PC-9 (cell line): ENCODE results near the gene EXOC2. TPM values are rescaled to one million over a fixed set of nuclear protein-coding genes. Genes with fewer than 3 reads are reported as not detected.

Source experiments
- BruUV-seq: library from RNA; stranded (reverse); fragments of 400-500 nt; replicated peaks from 2 replicates; lab custom pipeline; 2021; lab: Mats Ljungman, UMichigan
- CTCF ChIA-PET: fragments of 300-600 bp; sonication (Branson Sonifier 250); formaldehyde crosslinking; loops from one replicate; lab custom pipeline; 2022; ENCODE audit warnings: antibody characterized with exemption; lab: Charles Lee
- POLR2A ChIA-PET: fragments of 300-600 bp; sonication (Branson Sonifier 250); formaldehyde crosslinking; loops from one replicate; lab custom pipeline; 2022; ENCODE audit warnings: antibody characterized with exemption; ENCODE audit not compliant: unreplicated experiment; lab: Charles Lee
- DNase-seq, 2 experiments: peaks; one replicate each; pipeline versions ENCODE4 v3.0.0 to v3.0.0-alpha.2; 2015 to 2022; ENCODE audit warnings: mixed read lengths in 1 of 2
- H2AFZ ChIP-seq: fragments of 200-600 bp; sonication (generic); 2 replicates; pipeline ENCODE4 v1.8.1; 2017; ENCODE audit warnings: antibody characterized with exemption
- H3F3A ChIP-seq: fragments of 200-600 bp; sonication (generic); 2 replicates; pipeline ENCODE4 v1.8.1; 2017; ENCODE audit warnings: antibody characterized with exemption, mild to moderate bottlenecking, low read depth; ENCODE audit not compliant: insufficient read depth
- H3K27ac ChIP-seq: fragments of 200-600 bp; sonication (generic); 2 replicates; pipeline ENCODE4 v1.6.1; 2016; ENCODE audit warnings: mixed run types
- H3K27me3 ChIP-seq: fragments of 200-600 bp; sonication (generic); 2 replicates; pipeline ENCODE4 v1.6.1; 2016; ENCODE audit warnings: low read depth, mixed run types; ENCODE audit not compliant: insufficient read depth
- H3K36me3 ChIP-seq: fragments of 200-600 bp; sonication (generic); 2 replicates; pipeline ENCODE4 v1.6.1; 2016; ENCODE audit warnings: low read depth, mixed run types
- H3K4me1 ChIP-seq: fragments of 200-600 bp; sonication (generic); replicated peaks from 2 replicates; pipeline ENCODE4 v1.6.1; 2016; ENCODE audit warnings: mixed run types; ENCODE audit not compliant: insufficient read depth
- H3K4me2 ChIP-seq: fragments of 200-600 bp; sonication (generic); 2 replicates; pipeline ENCODE4 v1.6.1; 2017; ENCODE audit warnings: mixed run types
- H3K4me3 ChIP-seq: fragments of 200-600 bp; sonication (generic); 2 replicates; pipeline ENCODE4 v1.6.1; 2016; ENCODE audit warnings: mixed run types
- H3K79me2 ChIP-seq: fragments of 200-600 bp; sonication (generic); 2 replicates; pipeline ENCODE4 v1.6.1; 2017; ENCODE audit warnings: low read depth, mixed run types
- H3K9me2 ChIP-seq: fragments of 200-600 bp; sonication (generic); 2 replicates; pipeline ENCODE4 v1.8.1; 2017; ENCODE audit warnings: mild to moderate bottlenecking; ENCODE audit not compliant: insufficient read depth
- H3K9me3 ChIP-seq: fragments of 200-600 bp; sonication (generic); 2 replicates; pipeline ENCODE4 v1.8.1; 2016; ENCODE audit warnings: low read depth; ENCODE audit not compliant: insufficient read depth
- H4K20me1 ChIP-seq: fragments of 200-600 bp; sonication (generic); 2 replicates; pipeline ENCODE4 v1.8.1; 2017; ENCODE audit not compliant: insufficient read depth
- CTCF ChIP-seq: fragments of 200-600 bp; sonication (generic); conservative IDR thresholded peaks from 2 replicates; pipeline ENCODE4 v1.6.1; 2017; ENCODE audit warnings: mixed run types, antibody characterized with exemption, mild to moderate bottlenecking, moderate library complexity
- EZH2 ChIP-seq: fragments of 200-600 bp; sonication (generic); IDR thresholded peaks from 2 replicates; pipeline ENCODE4 v1.8.0; 2017; ENCODE audit warnings: antibody characterized with exemption, low read depth
- intact Hi-C: fragments of 100-400 bp; cut with micrococcal nuclease; formaldehyde crosslinking; loops from one replicate; pipeline ENCODE4 v1.10.0; 2022; ENCODE audit not compliant: unreplicated experiment
- total RNA-seq: library from RNA; stranded (reverse); gene quantifications from 2 replicates; pipeline ENCODE4 v1.2.3, GENCODE V29; 2021

Gene EXOC2
- total RNA-seq, 1 experiment from 2014 or later, result 28.2 TPM

- no peaks in the 10 kb centered on the region for H3F3A ChIP-seq
- POLR2A ChIA-PET, result no interaction called here
- no peaks in the 10 kb centered on the region for H3K4me1 ChIP-seq
- no peaks in the 10 kb centered on the region for H4K20me1 ChIP-seq
- H3K27me3 ChIP-seq, result no peaks in the 10 kb centered on the region
- intact Hi-C loops, result no loop called here
- BruUV-seq, result no TSS peak
- H3K9me2 ChIP-seq, result no peaks in the 10 kb centered on the region
- H3K4me2 ChIP-seq, result no peak overlapping the region
- H3K27ac ChIP-seq, result no peak overlapping the region
- H2AFZ ChIP-seq, result no peak overlapping the region
- H3K36me3 ChIP-seq, result no peaks in the 10 kb centered on the region
- H3K9me3 ChIP-seq, result no peaks in the 10 kb centered on the region
- CTCF ChIA-PET, result no interaction called here
- no peaks in the 10 kb centered on the region for H3K79me2 ChIP-seq
- no peak for DNase-seq
- TF ChIP-seq EZH2, result no peak
- TF ChIP-seq CTCF, result no peak
- no peak overlapping the region for H3K4me3 ChIP-seq
Observed at GRCh38 chr6:474453-475185, 218.3 kb downstream of the EXOC2 start.

- Histone ChIP-seq H3K4me3 (no peak overlapping the region), H3K4me2 (no peak overlapping the region), H3K9me2 (no peaks in the 10 kb centered on the region), H3K27ac (no peak overlapping the region), H3F3A (no peaks in the 10 kb centered on the region), H3K4me1 (no peaks in the 10 kb centered on the region), H3K79me2 (no peaks in the 10 kb centered on the region), H3K36me3 (no peaks in the 10 kb centered on the region), H4K20me1 (no peaks in the 10 kb centered on the region), H3K27me3 (no peaks in the 10 kb centered on the region), H3K9me3 (no peaks in the 10 kb centered on the region), H2AFZ (no peak overlapping the region)
- BruUV-seq, result no TSS peak
- POLR2A ChIA-PET, result no interaction called here
- no peak for TF ChIP-seq EZH2
- no peak for TF ChIP-seq CTCF
- CTCF ChIA-PET, result no interaction called here
- DNase-seq, result no peak
- intact Hi-C loops, result no loop called here
Observed at GRCh38 chr6:473768-474452, 219.0 kb downstream of the EXOC2 start.

GRCh38 chr6:473356-473755 lies 219.6 kb downstream of the EXOC2 start:
- Histone ChIP-seq H3K9me2 (no peaks in the 10 kb centered on the region), H3K4me2 (no peak overlapping the region), H3K27me3 (no peaks in the 10 kb centered on the region), H3K36me3 (no peaks in the 10 kb centered on the region), H3K9me3 (no peaks in the 10 kb centered on the region), H3F3A (no peaks in the 10 kb centered on the region), H3K27ac (no peak overlapping the region), H3K4me3 (no peak overlapping the region), H3K4me1 (no peaks in the 10 kb centered on the region), H4K20me1 (no peaks in the 10 kb centered on the region), H2AFZ (no peak overlapping the region), H3K79me2 (no peaks in the 10 kb centered on the region)
- ChIA-PET CTCF (no interaction called here), POLR2A (no interaction called here)
- intact Hi-C loops, result no loop called here
- no TSS peak for BruUV-seq
- no peak for DNase-seq
- TF ChIP-seq EZH2 (no peak), CTCF (no peak)
